ENCODE measurements around the gene MRTFA. TPM values are rescaled to one million over a fixed set of nuclear protein-coding genes. Genes with fewer than 3 reads are reported as not detected.

Gene MRTFA
- total RNA-seq, 3 donors from 2014 or later (not counting 1 experiment from before 2014, with no cell fraction given): 81.8 to 91.9 (median 83.5) TPM

GRCh38 chr22:40426594-40427333 lies 209.8 kb downstream of the MRTFA start:
- Histone ChIP-seq H3K27me3 (ENCODE audit: control insufficient read depth, insufficient read depth, low read length) (no peaks in the 10 kb centered on the region), H3K4me3 (ENCODE audit: low read length) (no peak overlapping the region), H3K36me3 (ENCODE audit: control insufficient read depth, insufficient read depth, low read length) (peaks cover 90% of the 10 kb centered on the region), H3K4me1 (ENCODE audit: control insufficient read depth, insufficient read depth, low read length) (no peaks in the 10 kb centered on the region), H3K9me3 (ENCODE audit: control insufficient read depth, insufficient read depth, low read length) (no peaks in the 10 kb centered on the region), H3K27ac (ENCODE audit: low read length) (no peak overlapping the region)
- DNase-seq (no peak), ATAC-seq (no peak)
- Mint-ChIP-seq H3K9me3 (no peaks in the 10 kb centered on the region), H3K27ac (peak overlapping the region in 1 of 2 donors; percentile 45), H3K4me3 (no peak overlapping the region), H3K36me3 (peaks cover 18% of the 10 kb centered on the region), H3K4me1 (peaks cover 11 to 43% of the 10 kb centered on the region in 2 donors), H3K27me3 (ENCODE audit: low read depth in 2 of 2) (no peaks in the 10 kb centered on the region)
- intact Hi-C loops (cut with micrococcal nuclease): no loop called here
- TF ChIP-seq CTCF (IDR thresholded peaks at IDR 0.05): no peak
- 96% methylated on average over 9 of the region's 9 CpGs for WGBS (ENCODE audit: insufficient coverage)

- Mint-ChIP-seq H3K36me3 (peaks cover 11% of the 10 kb centered on the region), H3K27ac (no peak overlapping the region), H3K4me1 (peaks cover 6 to 40% of the 10 kb centered on the region in 2 donors), H3K4me3 (no peak overlapping the region), H3K27me3 (ENCODE audit: low read depth in 2 of 2) (no peaks in the 10 kb centered on the region), H3K9me3 (no peaks in the 10 kb centered on the region)
- H3K9me3 ChIP-seq (ENCODE audit: control insufficient read depth, insufficient read depth, low read length): no peaks in the 10 kb centered on the region
- no peaks in the 10 kb centered on the region for H3K4me1 ChIP-seq (ENCODE audit: control insufficient read depth, insufficient read depth, low read length)
- no peak for TF ChIP-seq CTCF (IDR thresholded peaks at IDR 0.05)
- intact Hi-C loops (cut with micrococcal nuclease): no loop called here
- no peak overlapping the region for H3K4me3 ChIP-seq (ENCODE audit: low read length)
- ATAC-seq (no peak), DNase-seq (no peak)
- H3K27me3 ChIP-seq (ENCODE audit: control insufficient read depth, insufficient read depth, low read length): no peaks in the 10 kb centered on the region
- no peak overlapping the region for H3K27ac ChIP-seq (ENCODE audit: low read length)
- WGBS (ENCODE audit: insufficient coverage): 92% methylated on average over 5 of the region's 5 CpGs
- H3K36me3 ChIP-seq (ENCODE audit: control insufficient read depth, insufficient read depth, low read length): peaks cover 96% of the 10 kb centered on the region
Observed at GRCh38 chr22:40425082-40425481, 211.4 kb downstream of the MRTFA start.

- intact Hi-C loops (cut with micrococcal nuclease): no loop called here
- ATAC-seq (no peak), DNase-seq (no peak)
- Mint-ChIP-seq H3K4me1 (peaks cover 6 to 33% of the 10 kb centered on the region in 2 donors), H3K9me3 (no peaks in the 10 kb centered on the region), H3K27ac (no peak overlapping the region), H3K27me3 (ENCODE audit: low read depth in 2 of 2) (no peaks in the 10 kb centered on the region), H3K4me3 (no peak overlapping the region), H3K36me3 (peaks cover 4% of the 10 kb centered on the region)
- H3K4me3 ChIP-seq (ENCODE audit: low read length): no peak overlapping the region
- 96% methylated on average over 17 of the region's 17 CpGs for WGBS (ENCODE audit: insufficient coverage)
- H3K36me3 ChIP-seq (ENCODE audit: control insufficient read depth, insufficient read depth, low read length): peaks cover 97% of the 10 kb centered on the region
- no peak overlapping the region for H3K27ac ChIP-seq (ENCODE audit: low read length)
- H3K27me3 ChIP-seq (ENCODE audit: control insufficient read depth, insufficient read depth, low read length): no peaks in the 10 kb centered on the region
- TF ChIP-seq CTCF (IDR thresholded peaks at IDR 0.05): no peak
- no peaks in the 10 kb centered on the region for H3K9me3 ChIP-seq (ENCODE audit: control insufficient read depth, insufficient read depth, low read length)
- peaks cover 3% of the 10 kb centered on the region for H3K4me1 ChIP-seq (ENCODE audit: control insufficient read depth, insufficient read depth, low read length)
Observed at GRCh38 chr22:40423882-40424640, 212.5 kb downstream of the MRTFA start.
